Prostate gland (tissue), 2 donors: ENCODE measurements around the gene PLA2G12A.

Experiments
- POLR2A ChIP-seq: fragments of 450-650 bp; IDR thresholded peaks from one replicate; pipeline ENCODE4 v1.6.1; 2016; ENCODE audit warnings: antibody characterized with exemption, mild to moderate bottlenecking
- POLR2AphosphoS5 ChIP-seq: sonication (generic); formaldehyde crosslinking; IDR thresholded peaks from one replicate; pipeline ENCODE4 v1.6.1; 2017; ENCODE audit warnings: antibody characterized with exemption
- TF ChIP-seq, protein P1 (sequence below), 4 experiments: fragments of 200-600 bp in 2 of 4; fragments of 450-650 bp in 2 of 4; sonication (generic) in 2 of 4; IDR thresholded peaks; 1 replicate in 3 of 4; 2 replicates in 1 of 4; pipeline ENCODE4 v1.5.1; 2016 to 2019; ENCODE audit warnings: antibody characterized with exemption in 4 of 4, mild to moderate bottlenecking in 2 of 4, moderate library complexity in 2 of 4

DNA sequence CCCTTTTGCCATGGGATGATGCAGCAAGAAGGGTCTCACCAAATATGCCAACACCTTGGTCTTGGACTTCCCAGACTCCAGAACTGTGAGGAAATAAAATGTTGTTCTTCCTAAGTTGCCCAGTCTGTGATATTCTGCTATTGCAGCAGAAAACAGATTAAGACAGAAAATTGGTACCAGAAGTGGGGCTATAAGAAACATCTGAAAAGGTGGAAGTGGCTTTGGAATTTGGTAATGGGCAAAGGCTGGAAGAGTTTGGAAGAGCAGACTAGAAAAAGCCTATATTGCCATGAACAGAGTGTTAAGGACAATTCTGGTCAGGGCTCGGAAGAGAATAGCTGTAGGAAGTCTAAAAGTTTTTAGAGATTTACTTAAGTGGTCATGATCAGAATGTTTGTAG, 54.0 kb downstream of the PLA2G12A start:
- TF ChIP-seq, protein P1, sequence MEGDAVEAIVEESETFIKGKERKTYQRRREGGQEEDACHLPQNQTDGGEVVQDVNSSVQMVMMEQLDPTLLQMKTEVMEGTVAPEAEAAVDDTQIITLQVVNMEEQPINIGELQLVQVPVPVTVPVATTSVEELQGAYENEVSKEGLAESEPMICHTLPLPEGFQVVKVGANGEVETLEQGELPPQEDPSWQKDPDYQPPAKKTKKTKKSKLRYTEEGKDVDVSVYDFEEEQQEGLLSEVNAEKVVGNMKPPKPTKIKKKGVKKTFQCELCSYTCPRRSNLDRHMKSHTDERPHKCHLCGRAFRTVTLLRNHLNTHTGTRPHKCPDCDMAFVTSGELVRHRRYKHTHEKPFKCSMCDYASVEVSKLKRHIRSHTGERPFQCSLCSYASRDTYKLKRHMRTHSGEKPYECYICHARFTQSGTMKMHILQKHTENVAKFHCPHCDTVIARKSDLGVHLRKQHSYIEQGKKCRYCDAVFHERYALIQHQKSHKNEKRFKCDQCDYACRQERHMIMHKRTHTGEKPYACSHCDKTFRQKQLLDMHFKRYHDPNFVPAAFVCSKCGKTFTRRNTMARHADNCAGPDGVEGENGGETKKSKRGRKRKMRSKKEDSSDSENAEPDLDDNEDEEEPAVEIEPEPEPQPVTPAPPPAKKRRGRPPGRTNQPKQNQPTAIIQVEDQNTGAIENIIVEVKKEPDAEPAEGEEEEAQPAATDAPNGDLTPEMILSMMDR (IDR thresholded peaks at IDR 0.05): no peak
- no peak for TF ChIP-seq POLR2AphosphoS5
- TF ChIP-seq POLR2A: no peak
